Loucy (cell line): Measurements from ENCODE around the gene CDX2.

ENCODE experiments used
- H2AFZ ChIP-seq: fragments of 200-600 bp; sonication (generic); 2 replicates; pipeline ENCODE4 v1.6.0; 2016; ENCODE audit warnings: antibody characterized with exemption, mild to moderate bottlenecking, low read length, moderate library complexity
- H3F3A ChIP-seq: fragments of 200-600 bp; 2 replicates; pipeline ENCODE4 v1.6.0; 2016; ENCODE audit warnings: antibody characterized with exemption, low read depth, mild to moderate bottlenecking
- H3K27me3 ChIP-seq: fragments of 200-600 bp; sonication (generic); 2 replicates; pipeline ENCODE4 v1.6.1; 2014; ENCODE audit warnings: low read length, mild to moderate bottlenecking; ENCODE audit not compliant: insufficient read depth, poor library complexity, severe bottlenecking
- H3K36me3 ChIP-seq: fragments of 200-600 bp; sonication (generic); 2 replicates; pipeline ENCODE4 v1.6.1; 2016; ENCODE audit warnings: low read length; ENCODE audit not compliant: insufficient read depth
- H3K4me1 ChIP-seq: fragments of 200-600 bp; sonication (generic); 2 replicates; pipeline ENCODE4 v1.5.1; 2014; ENCODE audit warnings: low read length, mild to moderate bottlenecking; ENCODE audit not compliant: insufficient read depth, poor library complexity, severe bottlenecking
- H3K4me2 ChIP-seq: fragments of 200-600 bp; sonication (generic); 2 replicates; pipeline ENCODE4 v1.6.0; 2014; ENCODE audit warnings: antibody characterized with exemption, low read length, low read depth, mild to moderate bottlenecking; ENCODE audit not compliant: poor library complexity, severe bottlenecking
- H3K4me3 ChIP-seq: fragments of 200-600 bp; sonication (generic); 2 replicates; pipeline ENCODE4 v1.5.1; 2014; ENCODE audit warnings: low read length, mild to moderate bottlenecking, mixed read lengths; ENCODE audit not compliant: poor library complexity, severe bottlenecking
- H3K79me2 ChIP-seq: fragments of 200-600 bp; sonication (generic); 2 replicates; pipeline ENCODE4 v1.6.1; 2014; ENCODE audit warnings: low read length; ENCODE audit not compliant: insufficient read depth
- H3K9ac ChIP-seq: fragments of 200-600 bp; sonication (generic); 2 replicates; pipeline ENCODE4 v1.6.0; 2014; ENCODE audit warnings: mild to moderate bottlenecking, low read depth, low read length, moderate library complexity; ENCODE audit not compliant: poor library complexity, severe bottlenecking
- H3K9me2 ChIP-seq: fragments of 200-600 bp; sonication (generic); replicated peaks from 2 replicates; pipeline ENCODE4 v1.6.1; 2016; ENCODE audit warnings: low read depth, low read length, mixed read lengths
- H3K9me3 ChIP-seq: fragments of 200-600 bp; sonication (generic); 2 replicates; pipeline ENCODE4 v1.6.1; 2014; ENCODE audit warnings: mild to moderate bottlenecking, antibody characterized with exemption, low read length, low read depth; ENCODE audit not compliant: insufficient read depth
- H4K20me1 ChIP-seq: fragments of 200-600 bp; sonication (generic); 2 replicates; pipeline ENCODE4 v1.6.0; 2014; ENCODE audit warnings: antibody characterized with exemption, low read length, mild to moderate bottlenecking; ENCODE audit not compliant: insufficient read depth, poor library complexity, severe bottlenecking
- CTCF ChIP-seq: fragments of 200-600 bp; sonication (generic); conservative IDR thresholded peaks from 2 replicates; pipeline ENCODE4 v1.5.1; 2014; ENCODE audit warnings: mild to moderate bottlenecking, antibody characterized with exemption, low read length
- EZH2phosphoT487 ChIP-seq: fragments of 200-600 bp; IDR thresholded peaks from 2 replicates; pipeline ENCODE4 v1.6.1; 2018; ENCODE audit warnings: antibody characterized with exemption, mild to moderate bottlenecking, moderate library complexity, borderline replicate concordance

The CDX2 gene

GRCh38 chr13:27966641-27967202 is 2.4 kb downstream of the CDX2 start:
- Histone ChIP-seq H3K9ac (no peak overlapping the region), H2AFZ (no peak overlapping the region), H3K9me2 (no peaks in the 10 kb centered on the region), H3K27me3 (no peaks in the 10 kb centered on the region), H3K36me3 (no peaks in the 10 kb centered on the region), H3K4me3 (no peak overlapping the region), H3K79me2 (no peaks in the 10 kb centered on the region), H4K20me1 (no peaks in the 10 kb centered on the region), H3K9me3 (no peaks in the 10 kb centered on the region), H3K4me1 (no peaks in the 10 kb centered on the region), H3K4me2 (no peak overlapping the region), H3F3A (no peaks in the 10 kb centered on the region)
- TF ChIP-seq EZH2phosphoT487 (no peak), CTCF (no peak)

- no peaks in the 10 kb centered on the region for H4K20me1 ChIP-seq
- no peaks in the 10 kb centered on the region for H3K9me3 ChIP-seq
- H3K36me3 ChIP-seq = no peaks in the 10 kb centered on the region
- H3K9ac ChIP-seq = no peak overlapping the region
- H3K4me3 ChIP-seq = no peak overlapping the region
- no peak overlapping the region for H3K4me2 ChIP-seq
- no peaks in the 10 kb centered on the region for H3K27me3 ChIP-seq
- no peak for TF ChIP-seq EZH2phosphoT487
- no peak for TF ChIP-seq CTCF
- H3K9me2 ChIP-seq = no peaks in the 10 kb centered on the region
- no peak overlapping the region for H2AFZ ChIP-seq
- H3K79me2 ChIP-seq = no peaks in the 10 kb centered on the region
- no peaks in the 10 kb centered on the region for H3K4me1 ChIP-seq
- no peaks in the 10 kb centered on the region for H3F3A ChIP-seq
Measured at GRCh38 chr13:27965740-27966640, 3.1 kb downstream of the CDX2 start.

- no peak for TF ChIP-seq EZH2phosphoT487
- no peak for TF ChIP-seq CTCF
- H4K20me1 ChIP-seq = no peaks in the 10 kb centered on the region
- no peak overlapping the region for H3K4me3 ChIP-seq
Measured at GRCh38 chr13:27965343-27965739, 3.8 kb downstream of the CDX2 start.

More at GRCh38 chr13:27965343-27965739, 3.8 kb downstream of the CDX2 start:
- Histone ChIP-seq H3K9ac (no peak overlapping the region), H3K9me3 (no peaks in the 10 kb centered on the region), H3K9me2 (no peaks in the 10 kb centered on the region), H3K27me3 (no peaks in the 10 kb centered on the region), H2AFZ (no peak overlapping the region), H3K4me2 (no peak overlapping the region), H3K79me2 (no peaks in the 10 kb centered on the region), H3K4me1 (no peaks in the 10 kb centered on the region), H3F3A (no peaks in the 10 kb centered on the region), H3K36me3 (no peaks in the 10 kb centered on the region)
